GM19025 (cell line): ENCODE measurements around the gene DEFB121.
"Not testable (repeated sequence)": the region's sequence is repeated elsewhere in the genome, so short reads cannot be mapped to it uniquely, and the experiment has no call there.

ENCODE experiments used
- ATAC-seq: cut with Tn5 transposase; IDR thresholded peaks from one replicate; pipeline ENCODE4 v1.9.1; 2021; ENCODE audit warnings: mild to moderate bottlenecking, low read depth, moderate library complexity; ENCODE audit not compliant: unreplicated experiment

Gene DEFB121

GRCh38 chr20:31406115-31406514 is at the start of gene DEFB121:
Gene DEFB121 (minus strand): TSS chr20:31406215. CDS start chr20:31406152, 63 bp downstream.
- no peak for ATAC-seq

GRCh38 chr20:31454361-31454760 is 48.3 kb upstream of the DEFB121 start:
- no peak for ATAC-seq

- no peak for ATAC-seq
Measured at GRCh38 chr20:31452575-31452974, 46.6 kb upstream of the DEFB121 start.

- no peak for ATAC-seq
Measured at GRCh38 chr20:31449511-31450414, 43.7 kb upstream of the DEFB121 start.

GRCh38 chr20:31446084-31446819 is 40.2 kb upstream of the DEFB121 start:
- no peak for ATAC-seq

GRCh38 chr20:31440012-31440659 is 34.1 kb upstream of the DEFB121 start, which contains the start of gene DEFB123:
Gene DEFB123 (plus strand): TSS chr20:31440632. CDS start chr20:31440699, 67 bp downstream.
- no peak for ATAC-seq

- ATAC-seq = no peak
Measured at GRCh38 chr20:31430568-31431115, 24.6 kb upstream of the DEFB121 start.

GRCh38 chr20:31427576-31427975 is 21.6 kb upstream of the DEFB121 start:
- ATAC-seq = not testable (repeated sequence)

GRCh38 chr20:31426891-31427551 is 21.0 kb upstream of the DEFB121 start:
- not testable (repeated sequence) for ATAC-seq

GRCh38 chr20:31425797-31426196 is 19.8 kb upstream of the DEFB121 start:
- no peak for ATAC-seq

- no peak for ATAC-seq
Measured at GRCh38 chr20:31418307-31418706, 12.3 kb upstream of the DEFB121 start.

- ATAC-seq = no peak
Measured at GRCh38 chr20:31415653-31416052, 9.6 kb upstream of the DEFB121 start.

GRCh38 chr20:31414381-31414780 is 8.4 kb upstream of the DEFB121 start:
- no peak for ATAC-seq

GRCh38 chr20:31410011-31410410 is 4.0 kb upstream of the DEFB121 start:
- no peak for ATAC-seq

GRCh38 chr20:31403886-31404285 is 2.1 kb downstream of the DEFB121 start:
- ATAC-seq = no peak

- ATAC-seq = no peak
Measured at GRCh38 chr20:31394900-31395299, 11.1 kb downstream of the DEFB121 start.

- ATAC-seq = no peak
Measured at GRCh38 chr20:31392836-31393235, 13.2 kb downstream of the DEFB121 start.

- no peak for ATAC-seq
Measured at GRCh38 chr20:31390490-31390889, 15.5 kb downstream of the DEFB121 start, which contains the start of gene DEFB119. Gene DEFB119 (minus strand): TSS chr20:31390590. CDS start chr20:31390483, 107 bp downstream.

- ATAC-seq = no peak
Measured at GRCh38 chr20:31374346-31374745, 31.7 kb downstream of the DEFB121 start.

- no peak for ATAC-seq
Measured at GRCh38 chr20:31368301-31368700, 37.7 kb downstream of the DEFB121 start, which contains the start of gene DEFB118. Gene DEFB118 (plus strand): TSS chr20:31368601. CDS start chr20:31368651, 50 bp downstream.
